Kidney capillary endothelial cell (primary cell): ENCODE measurements around the gene PTPN6.
A peak's percentile ranks its signal among the peaks of the same experiment; 100 is the strongest.

Experiments
- DNase-seq: peaks from one replicate; pipeline ENCODE4 v3.0.0-alpha.2; 2018; ENCODE audit warnings: low spot score

Gene PTPN6

GRCh38 chr12:6956021-6956727, 5.0 kb downstream of the PTPN6 start:
- DNase-seq, result no peak

DNA sequence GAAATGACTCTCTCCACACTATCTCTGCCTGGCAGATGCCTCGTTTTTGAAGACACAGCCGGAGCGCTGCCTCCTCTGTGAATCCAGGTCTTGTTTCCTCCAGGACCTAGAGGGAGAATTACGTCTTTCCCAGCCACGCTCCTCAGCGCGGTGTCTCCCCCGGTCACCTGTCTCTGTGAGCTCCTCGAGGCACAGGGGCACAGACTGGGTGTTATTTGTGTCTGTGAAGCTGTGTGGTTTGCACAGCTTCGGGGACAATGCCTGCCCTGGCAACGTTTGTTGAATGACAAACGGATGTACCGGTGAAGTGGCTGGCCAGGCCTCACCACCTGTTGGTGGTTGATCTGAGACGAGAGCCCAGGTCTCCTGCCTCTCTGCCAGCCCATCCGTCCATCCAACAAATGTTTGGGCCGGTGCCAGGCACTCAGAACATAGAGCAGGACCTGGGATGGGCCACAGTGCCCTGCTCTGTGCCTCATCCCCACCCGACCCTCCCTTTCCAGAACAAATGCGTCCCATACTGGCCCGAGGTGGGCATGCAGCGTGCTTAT, 6.1 kb downstream of the PTPN6 start:
- DNase-seq, result no peak

DNA sequence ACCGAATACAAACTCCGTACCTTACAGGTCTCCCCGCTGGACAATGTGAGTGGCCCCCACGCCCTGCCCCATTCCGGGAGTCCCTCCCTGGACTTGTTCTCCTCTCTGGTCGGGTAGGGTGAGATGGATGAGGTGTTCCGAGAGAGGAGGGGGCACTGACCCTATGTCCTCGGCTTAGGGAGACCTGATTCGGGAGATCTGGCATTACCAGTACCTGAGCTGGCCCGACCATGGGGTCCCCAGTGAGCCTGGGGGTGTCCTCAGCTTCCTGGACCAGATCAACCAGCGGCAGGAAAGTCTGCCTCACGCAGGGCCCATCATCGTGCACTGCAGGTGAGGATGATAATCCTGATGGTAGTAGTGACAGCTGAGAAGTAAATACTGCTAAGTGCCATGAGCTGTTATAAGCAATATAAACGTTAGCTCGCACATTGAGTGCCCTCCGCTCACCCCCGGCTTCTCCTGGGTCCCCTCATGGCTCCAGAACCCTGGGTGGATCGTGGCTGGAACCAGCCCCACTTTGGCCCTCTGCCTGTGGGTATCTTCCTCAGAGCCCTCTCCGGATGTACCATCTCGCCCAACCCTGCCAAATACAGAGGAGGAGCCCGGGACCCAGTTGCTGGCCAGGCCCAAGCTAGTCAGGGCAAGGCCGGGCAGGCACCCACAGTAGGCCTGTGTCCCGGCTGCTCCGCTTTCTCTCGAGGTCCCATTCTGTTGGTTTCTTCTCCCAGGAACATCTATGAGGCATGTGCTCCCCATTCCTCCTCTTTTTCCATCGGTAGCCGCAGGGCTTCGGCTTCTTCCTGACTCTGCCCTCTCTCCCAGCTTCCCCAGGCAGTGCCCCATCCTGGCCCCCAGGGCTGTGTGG, 6.8 kb downstream of the PTPN6 start:
- DNase-seq, result no peak

DNA sequence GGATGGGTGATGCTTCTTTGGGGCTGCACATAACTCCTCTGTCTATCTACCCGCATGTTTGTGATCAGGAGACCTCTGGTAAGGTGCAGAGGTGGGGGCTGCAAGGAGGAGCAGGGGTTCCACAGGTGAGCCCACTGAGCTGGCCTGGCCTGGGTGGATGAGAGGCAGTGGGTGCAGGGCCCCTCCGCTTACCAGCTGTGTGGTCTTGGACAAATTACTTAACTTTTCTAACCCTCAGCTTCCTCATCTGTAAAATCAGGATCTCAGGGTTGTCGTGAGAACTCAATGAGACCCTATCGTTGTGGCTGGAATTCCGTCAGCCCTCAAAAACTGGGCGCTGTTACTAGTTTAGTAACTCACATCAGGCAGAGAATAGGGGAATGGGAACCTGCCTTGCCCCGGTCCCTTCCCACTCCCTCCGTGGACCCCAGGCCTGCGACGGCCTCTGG, 7.5 kb downstream of the PTPN6 start:
- DNase-seq, result no peak

GRCh38 chr12:6959058-6959804, 8.1 kb downstream of the PTPN6 start:
- no peak for DNase-seq

DNA sequence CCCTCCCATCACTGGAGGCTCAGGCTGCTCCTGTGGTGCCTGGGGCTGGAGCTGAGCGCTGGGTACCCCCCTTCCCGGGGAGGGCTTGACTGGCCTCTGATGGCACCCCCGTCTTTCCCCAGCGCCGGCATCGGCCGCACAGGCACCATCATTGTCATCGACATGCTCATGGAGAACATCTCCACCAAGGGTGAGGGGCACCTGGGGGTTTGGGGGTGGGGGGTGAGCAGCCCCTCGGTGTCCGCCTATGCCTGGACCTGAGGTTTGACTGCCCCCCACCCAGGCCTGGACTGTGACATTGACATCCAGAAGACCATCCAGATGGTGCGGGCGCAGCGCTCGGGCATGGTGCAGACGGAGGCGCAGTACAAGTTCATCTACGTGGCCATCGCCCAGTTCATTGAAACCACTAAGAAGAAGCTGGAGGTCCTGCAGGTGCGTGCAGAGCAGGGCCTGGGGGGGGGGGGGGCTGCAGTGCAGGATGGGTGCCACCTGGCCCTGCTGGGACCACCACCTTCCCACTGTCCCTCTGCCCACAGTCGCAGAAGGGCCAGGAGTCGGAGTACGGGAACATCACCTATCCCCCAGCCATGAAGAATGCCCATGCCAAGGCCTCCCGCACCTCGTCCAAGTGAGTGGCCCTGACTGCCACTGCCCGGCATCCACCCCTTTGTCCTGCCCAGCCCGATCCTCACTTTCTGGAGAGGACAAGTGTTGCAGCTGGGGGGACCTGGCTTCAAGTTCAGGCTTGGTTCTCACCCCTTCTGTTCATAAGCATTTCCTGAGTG, 8.8 kb downstream of the PTPN6 start:
- DNase-seq, result no peak

DNA sequence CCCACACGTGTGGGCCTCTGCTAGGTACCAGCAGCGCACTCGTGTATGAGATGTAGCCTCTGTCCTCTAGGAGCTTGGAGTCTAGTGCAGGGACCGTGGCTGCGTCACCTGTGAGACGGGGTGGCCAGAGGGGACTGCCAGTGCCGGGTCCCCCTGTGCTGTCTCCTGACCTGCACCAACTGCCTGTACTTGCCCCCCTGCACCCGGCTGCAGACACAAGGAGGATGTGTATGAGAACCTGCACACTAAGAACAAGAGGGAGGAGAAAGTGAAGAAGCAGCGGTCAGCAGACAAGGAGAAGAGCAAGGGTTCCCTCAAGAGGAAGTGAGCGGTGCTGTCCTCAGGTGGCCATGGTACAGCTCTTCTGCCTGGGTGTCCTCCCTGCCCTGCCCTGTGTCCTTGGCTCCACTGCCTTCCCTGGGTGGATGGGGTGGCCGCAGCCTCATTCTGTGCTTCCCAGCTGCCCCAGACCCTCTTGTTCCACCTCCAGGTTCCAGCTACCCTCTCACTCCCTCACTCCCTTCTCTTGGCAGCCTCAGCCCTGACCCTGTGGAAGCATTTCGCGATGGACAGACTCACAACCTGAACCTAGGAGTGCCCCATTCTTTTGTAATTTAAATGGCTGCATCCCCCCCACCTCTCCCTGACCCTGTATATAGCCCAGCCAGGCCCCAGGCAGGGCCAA, 9.6 kb downstream of the PTPN6 start:
- no peak for DNase-seq

GRCh38 chr12:6961278-6961694, 10.1 kb downstream of the PTPN6 start:
- no peak for DNase-seq

GRCh38 chr12:6961695-6962284, 10.6 kb downstream of the PTPN6 start:
- peak; percentile 77 for DNase-seq

DNA sequence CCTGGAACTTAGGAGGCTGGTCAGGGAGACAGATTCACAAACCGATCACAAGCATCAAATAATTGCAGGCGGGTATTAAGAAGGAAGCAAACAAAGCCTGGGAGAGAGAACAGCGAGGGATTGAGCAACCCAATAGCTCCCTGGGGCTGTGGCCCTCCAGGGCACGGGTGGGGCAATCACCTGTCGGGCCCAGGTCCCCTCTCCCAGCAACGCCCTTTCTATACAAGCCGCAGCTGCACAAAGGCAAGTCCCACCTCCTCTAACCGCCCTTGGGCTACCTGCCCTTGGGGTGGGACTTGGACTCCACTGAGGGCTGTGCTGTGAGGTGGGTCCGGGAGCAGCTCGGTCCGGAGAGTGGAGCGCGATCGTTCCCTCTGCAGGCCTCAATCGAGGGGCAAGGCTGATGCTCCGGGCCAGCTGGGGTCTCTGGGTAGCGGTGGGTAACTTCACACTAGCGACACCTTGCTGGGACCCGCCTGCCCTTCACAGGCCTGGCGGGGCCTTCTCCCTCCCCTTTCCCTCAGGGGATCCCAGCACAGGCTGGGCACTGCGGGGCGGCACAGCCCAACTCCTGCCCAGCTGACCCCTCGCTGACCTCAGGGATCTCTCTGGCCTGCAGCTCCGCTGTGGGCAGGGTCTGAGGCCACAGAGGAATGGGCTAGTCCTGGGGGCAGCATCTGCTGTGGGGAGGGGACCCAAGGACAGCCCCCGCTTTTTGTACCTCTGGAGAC, 11.3 kb downstream of the PTPN6 start:
- no peak for DNase-seq

DNA sequence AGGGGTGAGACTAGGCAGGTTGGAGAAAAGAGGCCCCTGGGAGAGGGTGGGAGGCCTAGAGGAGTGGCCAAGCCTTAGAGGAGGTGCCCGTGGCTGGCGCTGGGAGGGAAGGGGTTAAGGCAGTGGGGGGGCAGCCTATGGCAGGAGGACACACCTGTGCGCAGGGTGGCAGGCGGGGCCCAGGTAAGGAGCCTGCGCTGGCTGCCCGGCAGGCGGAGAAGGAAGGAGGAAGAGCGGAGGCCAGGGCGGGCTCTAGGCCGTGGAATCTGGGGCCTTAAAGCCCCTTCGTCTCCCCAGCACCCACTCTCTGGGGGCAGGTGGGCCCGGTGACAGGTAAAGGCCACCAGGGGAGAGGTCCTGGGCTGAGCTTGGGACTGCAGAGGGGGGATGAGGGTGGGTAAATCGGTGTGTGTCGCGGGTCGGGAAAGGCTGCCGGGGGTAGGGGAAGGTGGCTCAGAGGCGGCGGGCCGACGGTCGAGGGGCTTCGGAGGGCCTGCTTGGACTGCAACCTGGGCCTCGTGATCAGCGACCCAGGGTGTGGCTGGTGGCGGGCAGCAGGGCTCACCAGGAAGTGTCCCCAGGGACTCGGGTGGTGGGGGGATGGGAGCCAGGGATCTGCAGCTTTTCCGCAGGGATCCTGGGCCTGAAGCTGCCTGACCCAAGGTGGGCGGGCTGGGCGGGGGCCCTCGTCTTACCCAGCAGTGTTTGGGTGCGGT, 12.0 kb downstream of the PTPN6 start:
- no peak for DNase-seq

- DNase-seq, result no peak
Measured at GRCh38 chr12:6963791-6964413, 12.7 kb downstream of the PTPN6 start.

DNA sequence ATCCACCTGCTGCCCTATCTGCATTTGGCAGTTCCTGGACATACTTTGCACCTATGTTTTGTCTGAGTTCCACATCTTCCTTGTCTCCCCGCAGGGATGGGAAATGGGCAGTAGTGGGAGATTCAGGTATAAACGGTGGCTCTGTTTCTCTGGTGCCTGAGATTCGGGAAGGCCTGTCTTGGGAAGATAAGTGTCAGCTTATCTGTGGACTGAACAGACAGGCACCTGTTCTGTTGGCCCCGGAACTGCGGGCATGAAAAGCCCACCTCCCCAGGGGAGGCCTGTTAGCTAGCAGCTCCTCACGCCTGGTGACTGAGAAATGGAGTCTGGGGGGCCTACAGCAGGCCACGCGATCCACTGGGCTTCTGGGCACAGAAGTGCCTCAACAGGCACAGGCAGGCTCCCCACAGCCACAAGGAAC, 13.5 kb downstream of the PTPN6 start:
- no peak for DNase-seq

- DNase-seq, result peak; percentile 85
Measured at GRCh38 chr12:6965026-6965661, 14.0 kb downstream of the PTPN6 start.

DNA sequence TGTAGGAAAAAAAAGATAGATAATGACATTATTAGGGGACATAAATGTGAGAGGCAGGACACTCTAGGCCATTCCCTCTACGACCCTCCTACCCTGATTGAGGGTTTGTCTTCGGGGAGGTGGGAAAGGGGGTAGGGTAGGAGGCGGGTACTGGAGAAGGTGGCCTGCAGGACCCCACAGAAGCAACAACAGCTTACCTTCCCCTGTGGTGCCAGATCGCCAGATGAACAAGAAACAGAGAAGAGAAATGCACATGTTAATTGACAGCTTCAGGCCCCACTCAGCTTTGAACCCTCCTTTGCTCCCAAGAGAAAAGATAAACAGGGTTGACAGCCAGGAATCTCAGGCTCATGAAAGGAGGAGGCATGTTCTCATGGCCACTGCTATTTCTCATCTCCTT, 14.6 kb downstream of the PTPN6 start:
- DNase-seq, result no peak

DNA sequence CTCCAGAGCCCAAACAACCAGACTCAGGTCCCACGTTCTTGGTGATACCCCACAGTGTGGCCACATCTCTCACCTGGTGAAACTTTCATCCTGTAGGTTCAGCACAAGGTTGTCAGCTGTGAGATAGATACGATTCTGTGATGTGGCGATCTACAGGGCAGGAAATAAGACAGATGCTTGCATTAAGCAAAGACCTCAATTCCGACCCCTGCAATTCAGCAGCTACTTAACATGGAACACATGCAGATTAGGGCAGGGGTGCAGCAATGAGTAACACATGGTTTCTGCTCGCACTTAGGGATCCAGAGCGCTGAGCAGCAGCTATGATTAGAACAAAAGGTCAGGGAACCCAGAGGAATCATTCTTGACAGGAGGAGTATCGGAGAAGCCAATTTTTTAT, 15.2 kb downstream of the PTPN6 start:
- no peak for DNase-seq

DNA sequence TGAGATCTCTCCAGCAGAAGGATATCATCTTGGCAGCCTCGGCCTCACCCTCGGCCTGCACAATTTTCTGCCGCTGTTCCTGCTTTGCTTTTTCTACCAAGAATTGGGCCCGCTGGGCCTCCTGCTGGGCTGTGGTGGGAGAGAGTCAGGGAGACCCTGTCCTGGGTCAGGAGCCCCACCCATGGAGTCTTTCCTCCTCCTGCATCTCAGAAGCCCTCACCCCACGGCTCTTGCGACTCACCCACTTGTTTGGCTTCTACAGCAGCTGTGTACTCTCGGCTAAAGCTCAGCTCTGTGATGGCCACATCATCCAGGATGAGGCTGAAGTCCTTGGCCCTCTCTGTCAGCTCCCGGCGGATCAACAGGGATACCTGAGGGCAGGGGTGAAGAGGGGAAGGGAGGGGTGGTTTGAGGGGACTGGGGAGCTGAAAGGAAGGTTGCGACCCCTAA, 16.5 kb downstream of the PTPN6 start:
- DNase-seq, result no peak

- no peak for DNase-seq
Measured at GRCh38 chr12:6968426-6968825, 17.3 kb downstream of the PTPN6 start.
